Lower leg skin (tissue), 4 donors: ENCODE results near the gene SASH1. TPM values are rescaled to one million over a fixed set of nuclear protein-coding genes. Genes with fewer than 3 reads are reported as not detected.

Experiments used
- DNase-seq, 2 donors: peaks; one replicate each; pipeline ENCODE4 v3.0.0-alpha.2; 2019; ENCODE audit warnings: low spot score in 2 of 2
- H3K4me3 ChIP-seq: fragments of 200-600 bp; sonication (generic); 2 replicates; pipeline ENCODE4 v1.5.1; 2017; ENCODE audit warnings: mild to moderate bottlenecking, low read depth; ENCODE audit not compliant: poor library complexity, severe bottlenecking
- POLR2A ChIP-seq, 2 donors: fragments of 450-650 bp; IDR thresholded peaks; one replicate each; pipeline ENCODE4 v1.6.1; 2016 to 2017; ENCODE audit warnings: antibody characterized with exemption in 2 of 2, mild to moderate bottlenecking in 1 of 2, moderate library complexity in 1 of 2
- WGBS, 2 donors: methylation state at CpG; one replicate each; pipeline ENCODE4 v1.1.5; 2018; 5-methylcytosine and 5-hydroxymethylcytosine counted together
- intact Hi-C: fragments of 100-400 bp; cut with DNase I; formaldehyde crosslinking; loops from one replicate; pipeline ENCODE4 v1.15.0; 2023; ENCODE audit warnings: low total_unique reads
- total RNA-seq, 4 donors: library from RNA; depleted of rRNA; stranded (reverse); fragments of >200 nt; gene quantifications; one replicate each; pipeline ENCODE4 v1.1.0, GENCODE V29; 2016
- TF ChIP-seq, protein P1 (sequence below), 3 donors: fragments of 450-650 bp; IDR thresholded peaks; one replicate each; pipeline ENCODE4 v1.5.1; 2016; ENCODE audit warnings: antibody characterized with exemption in 3 of 3, mild to moderate bottlenecking in 3 of 3, moderate library complexity in 2 of 3

The SASH1 gene
- total RNA-seq, 4 donors from 2014 or later, result 74.9 to 106 (median 91.5) TPM

DNA sequence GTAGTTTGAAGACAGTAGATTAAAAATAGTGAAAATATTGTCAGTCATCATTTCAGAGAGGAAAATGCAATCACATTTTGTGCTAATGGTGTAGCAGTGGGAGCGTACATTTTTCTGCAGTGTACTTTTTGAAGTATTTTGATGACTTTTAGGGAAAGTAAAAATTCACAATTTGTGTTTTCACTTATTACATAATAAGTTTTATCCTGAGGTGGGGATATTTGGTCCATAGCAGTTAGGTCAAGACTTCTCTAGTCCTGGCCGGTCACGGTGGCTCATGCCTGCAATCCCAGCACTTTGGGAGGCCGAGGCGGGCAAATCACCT lies 122.3 kb downstream of the SASH1 start:
- 72 to 79% methylated on average over 5 of the region's 5 CpGs for WGBS, 2 donors
- no peak for DNase-seq
- intact Hi-C loops, result loop anchor here (10.0 kb wide), 2 partner anchors 210 to 290 kb away; no protein-coding TSS in a partner anchor
- TF ChIP-seq POLR2A (IDR thresholded peaks at IDR 0.05), result no peak
- TF ChIP-seq, protein P1, sequence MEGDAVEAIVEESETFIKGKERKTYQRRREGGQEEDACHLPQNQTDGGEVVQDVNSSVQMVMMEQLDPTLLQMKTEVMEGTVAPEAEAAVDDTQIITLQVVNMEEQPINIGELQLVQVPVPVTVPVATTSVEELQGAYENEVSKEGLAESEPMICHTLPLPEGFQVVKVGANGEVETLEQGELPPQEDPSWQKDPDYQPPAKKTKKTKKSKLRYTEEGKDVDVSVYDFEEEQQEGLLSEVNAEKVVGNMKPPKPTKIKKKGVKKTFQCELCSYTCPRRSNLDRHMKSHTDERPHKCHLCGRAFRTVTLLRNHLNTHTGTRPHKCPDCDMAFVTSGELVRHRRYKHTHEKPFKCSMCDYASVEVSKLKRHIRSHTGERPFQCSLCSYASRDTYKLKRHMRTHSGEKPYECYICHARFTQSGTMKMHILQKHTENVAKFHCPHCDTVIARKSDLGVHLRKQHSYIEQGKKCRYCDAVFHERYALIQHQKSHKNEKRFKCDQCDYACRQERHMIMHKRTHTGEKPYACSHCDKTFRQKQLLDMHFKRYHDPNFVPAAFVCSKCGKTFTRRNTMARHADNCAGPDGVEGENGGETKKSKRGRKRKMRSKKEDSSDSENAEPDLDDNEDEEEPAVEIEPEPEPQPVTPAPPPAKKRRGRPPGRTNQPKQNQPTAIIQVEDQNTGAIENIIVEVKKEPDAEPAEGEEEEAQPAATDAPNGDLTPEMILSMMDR (IDR thresholded peaks at IDR 0.05), result no peak
- H3K4me3 ChIP-seq, result no peak overlapping the region

DNA sequence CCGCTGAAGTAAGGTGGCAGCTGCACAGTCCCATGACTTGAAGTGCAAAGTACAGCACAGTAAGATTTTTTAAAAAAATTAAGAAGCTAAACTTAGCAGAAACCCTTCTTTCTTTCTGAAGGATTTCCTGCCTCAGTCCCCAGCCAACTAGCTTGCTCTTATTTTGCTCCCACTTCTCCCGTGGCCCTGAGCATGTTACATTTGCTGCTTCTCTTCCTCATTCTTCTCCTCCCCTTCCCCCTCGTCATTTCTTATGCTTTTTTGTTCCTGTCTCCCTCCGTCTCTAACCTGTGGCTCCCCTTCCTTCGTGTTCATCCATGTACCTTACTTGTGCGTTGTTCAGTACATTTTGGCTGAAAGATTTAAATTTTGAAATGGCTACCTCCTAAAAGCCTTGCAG lies 123.0 kb downstream of the SASH1 start:
- no peak overlapping the region for H3K4me3 ChIP-seq
- DNase-seq, result no peak
- TF ChIP-seq POLR2A (IDR thresholded peaks at IDR 0.05), result no peak
- TF ChIP-seq, protein P1 (IDR thresholded peaks at IDR 0.05), result no peak
- WGBS, 2 donors, result 61% methylated on average over 6 of the region's 6 CpGs
- intact Hi-C loops, result loop anchor here (10.0 kb wide), 2 partner anchors 211 to 291 kb away; no protein-coding TSS in a partner anchor

DNA sequence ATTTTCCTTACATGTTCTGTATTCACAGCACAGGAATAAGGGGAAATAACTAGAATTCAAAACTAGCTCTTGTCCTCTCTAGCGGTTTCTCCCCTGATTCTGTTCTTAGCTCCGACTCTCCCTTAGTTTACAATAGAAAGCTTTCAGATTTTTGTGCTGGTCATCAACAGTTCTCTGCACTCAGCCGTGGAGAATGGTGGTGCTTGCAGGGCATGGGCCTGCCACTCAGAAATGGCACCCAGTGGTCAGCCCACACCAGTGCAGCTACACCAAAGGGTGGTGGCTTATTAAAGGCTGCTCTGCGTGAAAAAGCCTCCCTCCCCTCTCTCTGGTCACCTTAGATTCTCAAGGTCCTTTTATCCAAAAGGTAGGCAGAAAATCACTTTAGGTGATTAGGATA lies 123.5 kb downstream of the SASH1 start:
- 54 to 70% methylated on average over 4 of the region's 4 CpGs for WGBS, 2 donors
- intact Hi-C loops, result loop anchor here (10.0 kb wide), 2 partner anchors 211 to 291 kb away; no protein-coding TSS in a partner anchor
- no peak overlapping the region for H3K4me3 ChIP-seq
- TF ChIP-seq POLR2A (IDR thresholded peaks at IDR 0.05), result no peak
- TF ChIP-seq, protein P1 (IDR thresholded peaks at IDR 0.05), result no peak
- no peak for DNase-seq

DNA sequence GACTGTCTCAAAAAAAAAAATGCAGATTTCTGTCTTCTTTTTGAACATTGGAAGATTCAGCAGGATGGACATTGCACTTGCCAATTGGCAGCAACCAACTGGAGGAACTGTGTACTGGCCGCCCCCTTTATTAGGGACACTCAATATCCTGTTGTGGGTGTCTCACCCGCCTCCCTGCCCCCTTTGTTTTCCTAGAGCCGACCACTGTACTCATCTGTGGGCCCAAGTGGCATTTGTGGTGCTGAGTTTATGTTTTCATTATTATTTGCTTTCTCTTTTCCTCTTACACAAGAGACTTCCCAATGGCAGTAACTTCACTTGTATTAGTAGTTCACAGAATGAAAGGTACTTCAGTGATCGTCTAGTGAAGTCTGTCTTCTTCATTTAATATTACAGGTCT lies 125.3 kb downstream of the SASH1 start:
- TF ChIP-seq, protein P1 (IDR thresholded peaks at IDR 0.05), result no peak
- no peak for TF ChIP-seq POLR2A (IDR thresholded peaks at IDR 0.05)
- H3K4me3 ChIP-seq, result no peak overlapping the region
- 75 to 82% methylated on average over 4 of the region's 4 CpGs for WGBS, 2 donors
- DNase-seq, result no peak
- intact Hi-C loops, result loop anchor here (10.0 kb wide), 2 partner anchors 213 to 293 kb away; no protein-coding TSS in a partner anchor

DNA sequence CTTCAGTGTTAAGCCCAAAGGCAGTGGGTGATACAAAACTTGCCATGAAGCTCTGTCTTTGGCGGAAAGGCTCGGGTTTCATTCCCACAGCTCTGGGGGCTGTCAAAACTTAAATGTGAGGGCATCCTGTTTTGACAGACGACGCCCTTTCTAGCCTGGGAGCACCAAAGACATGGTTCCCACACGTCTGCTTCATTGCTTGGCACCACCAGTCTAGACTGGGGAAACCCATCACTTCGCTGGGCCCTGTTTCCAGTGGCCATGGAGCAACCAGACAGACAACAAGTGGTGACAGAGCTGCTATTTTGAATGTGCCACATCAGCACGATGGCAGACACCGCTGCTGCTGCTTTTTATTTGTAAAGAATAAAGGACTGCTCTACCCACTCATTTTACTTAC lies 127.5 kb downstream of the SASH1 start:
- WGBS, 2 donors, result 85 to 90% methylated on average over 8 of the region's 8 CpGs
- H3K4me3 ChIP-seq, result no peak overlapping the region
- no peak for DNase-seq
- intact Hi-C loops, result no loop called here
- TF ChIP-seq, protein P1 (IDR thresholded peaks at IDR 0.05), result no peak
- TF ChIP-seq POLR2A (IDR thresholded peaks at IDR 0.05), result no peak
